Subcutaneous preadipocyte (primary cell): Measurements from ENCODE around the gene FNIP1. TPM values are rescaled to one million over a fixed set of nuclear protein-coding genes. Genes with fewer than 3 reads are reported as not detected.

Experiments used
- total RNA-seq: library from RNA; depleted of rRNA; stranded (reverse); fragments of >200 nt; gene quantifications from 2 replicates; pipeline ENCODE4 v1.2.3, GENCODE V29; 2012

The FNIP1 gene
- total RNA-seq, result 57.0 and 71.2 TPM in 2 replicates

DNA sequence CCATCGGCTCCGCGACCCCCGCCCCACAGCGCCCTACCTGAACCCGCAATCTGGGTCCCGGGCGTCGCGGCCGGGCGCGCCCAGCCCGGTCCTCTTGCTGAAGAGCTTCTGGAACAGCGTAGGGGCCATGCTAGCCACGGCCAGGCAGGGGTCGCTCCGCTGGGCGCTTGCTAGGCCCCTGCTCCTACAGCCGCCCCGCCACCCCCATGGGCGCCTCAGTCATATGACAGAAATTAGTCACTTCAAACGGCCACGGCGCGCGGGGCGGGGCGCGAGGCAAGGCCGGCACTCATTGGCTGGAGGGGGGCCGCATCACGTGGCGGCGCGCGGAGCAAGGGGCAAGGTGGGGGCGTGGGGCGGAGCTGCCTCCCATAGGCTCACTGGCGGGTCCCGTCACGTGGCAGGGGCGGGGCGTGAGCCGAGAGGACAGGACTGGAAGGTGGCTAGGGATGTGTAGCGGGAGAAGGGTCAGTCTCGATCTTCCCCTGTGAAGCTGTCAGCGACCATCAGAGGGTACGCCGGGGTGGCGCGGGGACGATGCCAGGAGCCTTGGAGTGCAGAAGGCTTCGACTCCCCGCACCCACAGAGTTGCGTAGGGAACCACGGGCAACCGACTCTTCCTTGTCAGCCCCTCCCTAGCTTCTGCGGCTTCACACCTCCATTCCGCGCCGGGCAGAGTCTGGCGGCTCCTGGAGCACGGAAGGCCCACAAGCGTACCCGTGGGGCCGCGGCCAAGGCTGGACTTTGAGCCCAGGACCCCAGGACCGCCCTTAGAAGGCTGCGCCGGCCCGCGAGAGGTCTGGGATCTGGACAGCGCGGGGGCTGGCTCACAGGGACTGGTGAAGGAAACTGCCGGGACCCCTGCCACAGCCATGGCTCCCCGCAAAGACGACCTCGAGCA lies at the start of gene FNIP1:
FNIP1 (minus strand) TSS at position 225 of the 901 bp plus-strand sequence; CDS start at position 129, 96 bp downstream.

DNA sequence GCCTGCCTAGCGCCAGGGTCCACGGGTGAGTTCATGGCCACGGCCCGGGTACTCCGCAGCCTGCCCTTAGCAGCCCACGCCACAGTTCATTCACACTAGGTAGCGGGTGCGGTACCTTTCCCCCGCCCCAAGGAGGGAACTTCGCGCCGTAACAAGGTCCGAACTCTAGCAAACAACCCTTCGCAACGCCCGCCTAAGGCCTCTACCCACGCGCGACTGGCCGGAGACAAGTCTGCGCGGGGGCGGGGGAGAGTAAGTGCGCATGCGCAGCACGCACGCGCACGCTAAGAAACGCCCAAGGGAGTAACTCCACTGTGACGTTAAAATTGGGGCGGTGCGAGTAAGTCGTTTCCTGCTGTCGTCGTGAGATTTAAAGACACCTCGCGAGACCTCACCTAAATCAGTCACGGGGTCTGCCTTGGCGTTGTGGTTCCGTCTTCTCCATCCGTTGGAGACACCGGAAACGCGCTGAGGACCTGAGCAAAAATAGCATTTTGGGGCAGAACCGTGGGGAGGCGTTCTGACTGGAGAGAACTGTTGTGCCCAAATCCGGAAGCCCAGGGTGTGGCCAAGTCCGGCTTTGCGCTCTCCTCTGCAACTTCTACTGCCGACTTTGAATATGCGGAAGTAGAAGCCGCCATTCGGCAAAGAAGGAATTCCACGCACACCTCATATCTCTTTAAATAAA lies 161.7 kb downstream of the FNIP1 start, which contains the start of gene RAPGEF6:
RAPGEF6 (minus strand) TSS at position 234 of the 688 bp plus-strand sequence; CDS start at position 35, 199 bp downstream.

Other genes starting within 250 kb of the FNIP1 start
- gene RAPGEF6, start 161.8 kb downstream of the FNIP1 start, total RNA-seq, result 13.2 and 23.7 TPM in 2 replicates
- not detected in 2 replicates for gene MEIKIN, start 148.6 kb upstream of the FNIP1 start, total RNA-seq
- gene ACSL6, start 214.6 kb upstream of the FNIP1 start, total RNA-seq, result not detected in 2 replicates